ENCODE results near the gene CLDN6. TPM values are rescaled to one million over a fixed set of nuclear protein-coding genes. Genes with fewer than 3 reads are reported as not detected.

CLDN6 gene
- total RNA-seq, 1 experiment from 2014 or later, result 743 TPM

- WGBS (ENCODE audit: extremely low coverage, insufficient read length, low lambda C conversion rate), result no CpG with 5 or more reads among the region's 91 CpGs
- no peak within 1 kb of the TSS for H2AFZ ChIP-seq (ENCODE audit: low read length)
- peak within 1 kb of the TSS; percentile 90 to 99 (median 91) for H3K27ac Mint-ChIP-seq
These were observed 37.5 kb downstream of the CLDN6 start, which contains the start of gene PKMYT1 for GRCh38 chr16:2980227-2981176. TSS of gene PKMYT1 (minus strand) at chr16:2980446. CDS start at chr16:2979657, 789 bp downstream.

More at GRCh38 chr16:2980227-2981176, 37.5 kb downstream of the CLDN6 start, which contains the start of gene PKMYT1:
- no peak within 1 kb of the TSS for H3K27ac ChIP-seq (ENCODE audit: insufficient read length, low read depth, low read length)
- H4K20me1 ChIP-seq (ENCODE audit: control insufficient read depth, insufficient read depth, insufficient read length), result no peaks in the 10 kb centered on the region
- H2BK12ac ChIP-seq (ENCODE audit: insufficient read length, low read depth, low read length), result no peak within 1 kb of the TSS
- H2BK120ac ChIP-seq (ENCODE audit: low read depth, low read length, poor library complexity, severe bottlenecking), result no peak within 1 kb of the TSS
- H3K56ac ChIP-seq (ENCODE audit: insufficient read length, low read depth, low read length), result no peak within 1 kb of the TSS
- H3T11ph ChIP-seq (ENCODE audit: low read length), result no peak within 1 kb of the TSS
- H3K27me3 ChIP-seq (ENCODE audit: insufficient read depth, low read length), result no peaks in the 10 kb centered on the region
- no peaks in the 10 kb centered on the region for H3K79me1 ChIP-seq (ENCODE audit: insufficient read depth, low read depth, low read length, poor library complexity, severe bottlenecking)
- peak within 1 kb of the TSS; percentile 56 for H3K9ac ChIP-seq (ENCODE audit: extremely low read depth, insufficient read length, low read length)
- H3K23me2 ChIP-seq (ENCODE audit: insufficient read length, low read depth, low read length, poor library complexity, severe bottlenecking), result peaks cover 9% of the 10 kb centered on the region
- H3K18ac ChIP-seq (ENCODE audit: insufficient read length, low read depth, low read length), result peak within 1 kb of the TSS; percentile 76
- peak; percentile 87 for DNase-seq
- H3K4me2 ChIP-seq (ENCODE audit: insufficient read depth, insufficient read length, low read length), result peak within 1 kb of the TSS; percentile 28
- H4K5ac ChIP-seq (ENCODE audit: insufficient read length, low read depth, low read length), result no peak within 1 kb of the TSS
- peak within 1 kb of the TSS; percentile 47 for H3K14ac ChIP-seq (ENCODE audit: insufficient read depth, low read length)
- H3K79me2 ChIP-seq (ENCODE audit: insufficient read depth, low read length), result no peaks in the 10 kb centered on the region; the same call in 1 of the 2 replicates
- no peaks in the 10 kb centered on the region for H3K9me3 ChIP-seq (ENCODE audit: control insufficient read depth, low read depth, low read length)
- no peak within 1 kb of the TSS for H3K23ac ChIP-seq (ENCODE audit: insufficient read length, low read depth, low read length)
- no peak within 1 kb of the TSS for H2BK15ac ChIP-seq (ENCODE audit: low read depth, low read length)
- H2BK20ac ChIP-seq (ENCODE audit: low read depth, low read length, poor library complexity, severe bottlenecking), result no peak within 1 kb of the TSS
- TF ChIP-seq CTCF (conservative IDR thresholded peaks at IDR 0.05), result no peak
- Mint-ChIP-seq H3K36me3 (ENCODE audit: insufficient read depth in 1 of 3, low read depth in 3 of 3) (peaks cover 7 to 28% (median 21%) of the 10 kb centered on the region in 3 experiments; a peak in 6 of 7 replicates), H3K4me3 (peak within 1 kb of the TSS; percentile 87 to 90), H3K9me3 (no peaks in the 10 kb centered on the region), H3K27me3 (ENCODE audit: low read depth) (peaks cover 6% of the 10 kb centered on the region), H3K4me1 (peaks cover 26 to 31% of the 10 kb centered on the region in 2 experiments)
- no peaks in the 10 kb centered on the region for H3K4me1 ChIP-seq (ENCODE audit: insufficient read depth, low read length)
- no peak within 1 kb of the TSS for H2AK5ac ChIP-seq (ENCODE audit: insufficient read length, low read length)
- no peak within 1 kb of the TSS for H3K4ac ChIP-seq (ENCODE audit: low read depth, low read length)
- no peak within 1 kb of the TSS for H2BK5ac ChIP-seq (ENCODE audit: insufficient read length, low read length)
- no peak within 1 kb of the TSS for H4K8ac ChIP-seq (replicated peaks; ENCODE audit: insufficient read length, low read depth, low read length)
- H4K91ac ChIP-seq (ENCODE audit: insufficient read length, low read depth, low read length), result no peak within 1 kb of the TSS

Measured in H9 (cell line).